Measurements from ENCODE around the gene TSPO2. TPM values are rescaled to one million over a fixed set of nuclear protein-coding genes. Genes with fewer than 3 reads are reported as not detected.
A peak's percentile ranks its signal among the peaks of the same experiment; 100 is the strongest.

The TSPO2 gene
- total and polyA plus RNA-seq, 2 donors (not counting 3 experiments of a cell fraction or from before 2014, with no cell fraction given): not detected

DNA sequence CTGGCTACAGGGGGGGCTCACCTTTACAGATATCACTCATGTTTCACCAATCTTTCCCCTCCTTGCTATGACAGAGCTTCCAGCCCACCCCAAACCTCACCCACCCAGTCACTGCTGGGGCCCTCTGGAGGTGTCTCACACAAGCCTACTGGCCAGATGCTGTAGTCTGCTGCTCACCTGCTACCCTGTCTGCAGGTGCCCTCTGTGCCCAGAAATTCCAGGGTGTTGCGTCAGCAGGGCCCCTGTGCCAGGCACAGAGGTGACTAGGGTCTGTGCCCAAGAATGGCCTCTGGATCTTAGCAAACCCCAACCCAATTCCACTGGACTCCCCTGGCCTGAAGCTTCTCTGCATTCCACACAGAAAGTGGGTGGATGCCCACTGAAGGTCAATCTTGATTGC, 24.6 kb upstream of the TSPO2 start:
- no peak overlapping the region for H3K27ac ChIP-seq (ENCODE audit: insufficient read depth, low read depth, low read length)
- no peaks in the 10 kb centered on the region for H3K79me2 ChIP-seq (ENCODE audit: control insufficient read depth, insufficient read depth, low read length)
- DNase-seq (ENCODE audit: low read depth, low spot score) (no peak), FAIRE-seq (no peak)
- no peak overlapping the region for H3K9ac ChIP-seq (replicated peaks; ENCODE audit: extremely low read depth, insufficient read depth, low read length)
- intact Hi-C loops (cut with micrococcal nuclease) (no loop called here), dilution Hi-C loops (cut with MboI; ENCODE audit: extremely low pct_ligation_motif_present, low sequenced_read_pairs) (no loop called here)
- H3K9me1 ChIP-seq (replicated peaks; ENCODE audit: control insufficient read depth, extremely low read depth, insufficient read depth, low read length): no peaks in the 10 kb centered on the region
- no peaks in the 10 kb centered on the region for H3K4me1 ChIP-seq (ENCODE audit: control insufficient read depth, extremely low read depth, insufficient read depth, low read length)
- BruUV-seq (replicated peaks): no TSS peak
- H3K4me3 ChIP-seq (replicated peaks in 1 of 3; ENCODE audit: insufficient read depth in 1 of 3, low read depth in 1 of 3, low read length in 3 of 3): no peak overlapping the region
- CTCF ChIA-PET: interaction anchor here (1.1 to 2.3 kb wide), 3 partner anchors 10 to 123 kb away, joined by 4 to 12 read pairs (median 4); no protein-coding TSS in a partner anchor
- no peaks in the 10 kb centered on the region for H4K20me1 ChIP-seq (replicated peaks; ENCODE audit: control insufficient read depth, extremely low read depth, insufficient read depth, low read length)
- H3K4me2 ChIP-seq (ENCODE audit: insufficient read depth, low read length): no peak overlapping the region
- H3K27me3 ChIP-seq (ENCODE audit: control insufficient read depth in 2 of 2, insufficient read depth in 2 of 2, low read length in 2 of 2): peaks cover 0 to 2% of the 10 kb centered on the region in 2 experiments
- H2AFZ ChIP-seq (ENCODE audit: low read depth, low read length): no peak overlapping the region
- H3K9me3 ChIP-seq (replicated peaks; ENCODE audit: control insufficient read depth, insufficient read depth, low read length): no peaks in the 10 kb centered on the region
- no peaks in the 10 kb centered on the region for H3K36me3 ChIP-seq (ENCODE audit: control insufficient read depth in 2 of 2, extremely low read depth in 1 of 2, insufficient read depth in 2 of 2, low read length in 2 of 2)
- TF ChIP-seq JUN (IDR thresholded peaks at IDR 0.05; ENCODE audit: borderline replicate concordance, insufficient read depth, insufficient read length, low read depth): no peak
- TF ChIP-seq EZH2 (IDR thresholded peaks at IDR 0.05; ENCODE audit: borderline replicate concordance, low read depth, low read length, severe bottlenecking): no peak
- no peak for TF ChIP-seq MYC (IDR thresholded peaks at IDR 0.05; ENCODE audit: low read depth, low read length)
- no peak for TF ChIP-seq POLR2A (IDR thresholded peaks at IDR 0.05; ENCODE audit: low read depth, low read length)
- no peak for TF ChIP-seq GATA2 (IDR thresholded peaks at IDR 0.05; ENCODE audit: insufficient read depth, insufficient read length, low read depth, low read length)
- TF ChIP-seq CTCF (IDR thresholded peaks at IDR 0.05; ENCODE audit: extremely low read depth in 1 of 2, insufficient read depth in 1 of 2, low read depth in 1 of 2, low read length in 2 of 2): no peak
- POLR2A ChIA-PET: no interaction called here

- intact Hi-C loops (cut with micrococcal nuclease): no loop called here
- DNase-seq (ENCODE audit: low read depth, low spot score) (peak; percentile 37), FAIRE-seq (peak; percentile 59)
- H3K4me1 ChIP-seq (ENCODE audit: control insufficient read depth, extremely low read depth, insufficient read depth, low read length): no peaks in the 10 kb centered on the region
- no peak overlapping the region for H2AFZ ChIP-seq (ENCODE audit: low read depth, low read length)
- ChIA-PET CTCF (interaction anchor here (4.2 kb wide), 1 partner anchor 127 kb away, joined by 20 read pairs; no protein-coding TSS in a partner anchor), POLR2A (no interaction called here)
- H3K27ac ChIP-seq (ENCODE audit: insufficient read depth, low read depth, low read length): no peak overlapping the region
- H3K27me3 ChIP-seq (ENCODE audit: control insufficient read depth in 2 of 2, insufficient read depth in 2 of 2, low read length in 2 of 2): peaks cover 0 to 2% of the 10 kb centered on the region in 2 experiments
- H3K9me1 ChIP-seq (replicated peaks; ENCODE audit: control insufficient read depth, extremely low read depth, insufficient read depth, low read length): no peaks in the 10 kb centered on the region
- no peaks in the 10 kb centered on the region for H4K20me1 ChIP-seq (replicated peaks; ENCODE audit: control insufficient read depth, extremely low read depth, insufficient read depth, low read length)
- no peaks in the 10 kb centered on the region for H3K9me3 ChIP-seq (replicated peaks; ENCODE audit: control insufficient read depth, insufficient read depth, low read length)
- no peak overlapping the region for H3K4me3 ChIP-seq (replicated peaks in 1 of 3; ENCODE audit: insufficient read depth in 1 of 3, low read depth in 1 of 3, low read length in 3 of 3)
- TF ChIP-seq MAX (IDR thresholded peaks at IDR 0.05; ENCODE audit: insufficient read depth, insufficient read length) (no peak), POLR2A (IDR thresholded peaks at IDR 0.05; ENCODE audit: low read depth, low read length) (no peak), POLR2AphosphoS5 (IDR thresholded peaks at IDR 0.05; ENCODE audit: insufficient read depth, low read depth, low read length) (no peak), CTCF (IDR thresholded peaks at IDR 0.05; ENCODE audit: extremely low read depth in 1 of 2, insufficient read depth in 1 of 2, low read depth in 1 of 2, low read length in 2 of 2) (peak in 1 of 2 donors; percentile 18)
- no peaks in the 10 kb centered on the region for H3K36me3 ChIP-seq (ENCODE audit: control insufficient read depth in 2 of 2, extremely low read depth in 1 of 2, insufficient read depth in 2 of 2, low read length in 2 of 2)
- no peak overlapping the region for H3K9ac ChIP-seq (replicated peaks; ENCODE audit: extremely low read depth, insufficient read depth, low read length)
- no TSS peak for BruUV-seq (replicated peaks)
- no peaks in the 10 kb centered on the region for H3K79me2 ChIP-seq (ENCODE audit: control insufficient read depth, insufficient read depth, low read length)
- no peak overlapping the region for H3K4me2 ChIP-seq (ENCODE audit: insufficient read depth, low read length)
- dilution Hi-C loops (cut with MboI; ENCODE audit: extremely low pct_ligation_motif_present, low sequenced_read_pairs): no loop called here
Measured at GRCh38 chr6:41021832-41022231, 20.4 kb upstream of the TSPO2 start.
